Subcutaneous adipose tissue (tissue), 4 donors: ENCODE data around the gene ZNF30. TPM values are rescaled to one million over a fixed set of nuclear protein-coding genes. Genes with fewer than 3 reads are reported as not detected.

ENCODE experiments used
- total RNA-seq, 4 donors: library from RNA; depleted of rRNA; stranded (reverse); fragments of >200 nt; gene quantifications; one replicate each; pipeline ENCODE4 v1.1.0, GENCODE V29; 2016
- TF ChIP-seq, protein P1 (sequence below): fragments of 450-650 bp; IDR thresholded peaks from one replicate; pipeline ENCODE4 v1.5.1; 2016; ENCODE audit warnings: low read depth, mild to moderate bottlenecking, control low read depth, antibody characterized with exemption, moderate library complexity

The ZNF30 gene
- total RNA-seq, 4 donors from 2014 or later, result 1.8 to 3.4 (median 2.4) TPM

DNA sequence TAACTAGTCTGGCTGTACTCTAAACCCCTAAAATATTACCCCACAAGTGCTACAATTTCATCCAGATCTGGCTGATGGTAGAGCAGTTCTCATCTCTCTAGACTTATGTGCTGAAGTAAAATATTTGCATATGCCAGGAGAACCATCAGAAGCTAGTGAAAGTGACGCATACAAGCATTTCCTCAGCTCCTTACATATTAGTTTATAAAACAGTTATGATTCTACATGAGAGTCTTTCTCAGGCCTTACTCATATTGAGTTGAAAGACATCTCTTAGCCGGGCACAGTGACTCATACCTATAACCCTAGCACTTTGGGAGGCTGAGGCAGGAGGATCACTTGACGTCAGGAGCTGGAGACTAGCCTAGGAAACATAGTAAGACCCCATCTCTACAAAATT is 15.9 kb upstream of the ZNF30 start:
- TF ChIP-seq, protein P1, sequence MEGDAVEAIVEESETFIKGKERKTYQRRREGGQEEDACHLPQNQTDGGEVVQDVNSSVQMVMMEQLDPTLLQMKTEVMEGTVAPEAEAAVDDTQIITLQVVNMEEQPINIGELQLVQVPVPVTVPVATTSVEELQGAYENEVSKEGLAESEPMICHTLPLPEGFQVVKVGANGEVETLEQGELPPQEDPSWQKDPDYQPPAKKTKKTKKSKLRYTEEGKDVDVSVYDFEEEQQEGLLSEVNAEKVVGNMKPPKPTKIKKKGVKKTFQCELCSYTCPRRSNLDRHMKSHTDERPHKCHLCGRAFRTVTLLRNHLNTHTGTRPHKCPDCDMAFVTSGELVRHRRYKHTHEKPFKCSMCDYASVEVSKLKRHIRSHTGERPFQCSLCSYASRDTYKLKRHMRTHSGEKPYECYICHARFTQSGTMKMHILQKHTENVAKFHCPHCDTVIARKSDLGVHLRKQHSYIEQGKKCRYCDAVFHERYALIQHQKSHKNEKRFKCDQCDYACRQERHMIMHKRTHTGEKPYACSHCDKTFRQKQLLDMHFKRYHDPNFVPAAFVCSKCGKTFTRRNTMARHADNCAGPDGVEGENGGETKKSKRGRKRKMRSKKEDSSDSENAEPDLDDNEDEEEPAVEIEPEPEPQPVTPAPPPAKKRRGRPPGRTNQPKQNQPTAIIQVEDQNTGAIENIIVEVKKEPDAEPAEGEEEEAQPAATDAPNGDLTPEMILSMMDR, result no peak

DNA sequence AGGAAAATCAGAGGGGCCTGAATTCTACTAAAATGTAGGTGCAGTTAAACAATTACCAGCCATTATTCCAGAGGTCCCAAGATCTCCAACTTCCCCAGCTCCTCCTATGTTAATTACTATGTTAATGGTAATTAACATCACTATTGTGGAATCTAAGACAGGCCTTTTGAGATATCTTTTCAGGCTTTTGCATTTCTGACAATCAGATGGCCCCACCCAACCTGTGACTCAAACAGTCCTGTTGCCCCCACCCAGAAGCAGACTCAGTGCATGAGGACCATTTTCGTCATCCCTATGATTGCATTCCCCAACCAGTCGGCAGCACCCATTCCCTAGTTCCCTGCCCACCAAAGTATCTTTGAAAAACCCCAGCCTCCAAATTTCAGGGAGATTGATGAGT is 8.5 kb upstream of the ZNF30 start:
- TF ChIP-seq, protein P1, result no peak

DNA sequence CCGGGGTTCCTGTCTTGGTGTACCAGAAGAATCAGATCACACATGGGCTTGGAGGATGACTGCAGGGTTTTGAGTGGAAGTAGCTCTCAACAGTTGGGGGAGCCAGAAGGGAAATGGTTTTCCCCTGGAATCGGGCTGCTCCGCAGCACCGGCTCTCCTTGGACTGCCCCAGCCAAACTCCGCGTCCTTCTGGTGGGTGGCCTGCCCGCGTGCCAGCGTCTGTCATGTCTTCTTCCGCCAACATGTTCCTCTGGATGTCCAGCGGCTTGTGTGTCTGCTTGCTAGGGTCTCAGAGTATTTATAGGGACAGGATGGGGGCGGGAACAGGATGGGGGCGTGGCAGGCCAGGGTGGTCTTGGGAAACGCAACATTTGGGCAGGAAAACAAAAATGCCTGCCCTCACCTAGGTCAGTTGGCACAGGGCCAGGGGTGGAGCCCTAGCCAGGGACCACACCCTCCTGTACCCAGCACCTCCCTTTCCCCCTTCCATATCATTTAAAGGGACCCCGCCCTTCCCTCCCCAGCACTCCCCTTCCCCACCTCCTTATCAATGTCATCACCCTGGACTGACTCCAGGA is 1.3 kb upstream of the ZNF30 start:
- TF ChIP-seq, protein P1, result no peak

DNA sequence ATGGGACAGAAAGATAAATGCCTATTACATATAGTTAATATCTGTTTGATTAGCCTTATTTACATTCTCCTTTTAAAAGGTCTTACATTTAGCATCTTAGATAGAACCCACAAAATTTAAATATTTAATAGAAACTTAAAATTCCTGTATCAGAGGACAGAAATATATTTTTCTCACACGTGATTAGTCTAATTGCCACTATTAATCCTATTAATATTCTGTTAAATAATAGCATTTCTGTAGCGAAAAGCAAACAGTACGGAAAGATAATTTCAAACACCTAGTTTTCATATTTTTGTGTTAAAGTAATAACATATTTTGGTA is 380 bp upstream of the ZNF30 start:
- TF ChIP-seq, protein P1, result no peak

DNA sequence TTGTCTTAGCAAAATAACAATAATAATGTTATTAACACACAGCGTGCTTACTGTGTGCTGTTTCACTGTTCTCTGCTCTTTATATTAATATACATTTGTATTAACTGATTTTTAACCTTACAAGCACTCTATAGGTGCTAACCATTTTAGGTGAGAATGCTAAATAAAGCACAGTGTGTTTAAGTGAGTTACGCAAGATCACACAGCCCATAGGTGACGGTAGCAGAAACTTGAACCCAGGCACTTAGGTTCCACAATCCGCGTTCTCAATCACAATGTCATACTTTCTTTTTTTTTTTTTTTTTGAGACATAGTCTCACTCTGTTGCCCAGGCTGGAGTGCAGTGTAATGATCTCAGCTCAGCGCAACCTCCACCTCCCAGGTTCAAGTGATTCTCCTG is 5.8 kb downstream of the ZNF30 start:
- TF ChIP-seq, protein P1, result no peak

DNA sequence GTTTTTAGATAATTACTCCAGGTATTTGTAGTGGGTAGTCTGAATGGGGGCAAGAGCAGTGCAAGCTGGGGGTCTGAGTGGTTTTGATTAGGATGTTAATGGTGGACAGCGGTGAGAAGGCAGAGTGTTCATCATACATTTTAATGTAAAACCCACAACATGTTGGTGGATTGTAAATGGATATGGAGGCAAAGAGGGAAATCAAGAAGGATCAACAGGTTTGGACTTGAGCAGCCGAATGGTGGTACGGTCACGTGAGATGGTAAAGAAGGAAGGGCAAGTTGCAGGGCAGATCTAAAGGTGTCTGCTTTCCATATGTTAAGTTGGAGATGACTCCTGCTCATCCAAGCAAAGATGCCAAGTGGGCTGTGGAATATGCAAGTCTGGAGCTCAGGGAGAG is 9.5 kb downstream of the ZNF30 start:
- TF ChIP-seq, protein P1, result no peak

DNA sequence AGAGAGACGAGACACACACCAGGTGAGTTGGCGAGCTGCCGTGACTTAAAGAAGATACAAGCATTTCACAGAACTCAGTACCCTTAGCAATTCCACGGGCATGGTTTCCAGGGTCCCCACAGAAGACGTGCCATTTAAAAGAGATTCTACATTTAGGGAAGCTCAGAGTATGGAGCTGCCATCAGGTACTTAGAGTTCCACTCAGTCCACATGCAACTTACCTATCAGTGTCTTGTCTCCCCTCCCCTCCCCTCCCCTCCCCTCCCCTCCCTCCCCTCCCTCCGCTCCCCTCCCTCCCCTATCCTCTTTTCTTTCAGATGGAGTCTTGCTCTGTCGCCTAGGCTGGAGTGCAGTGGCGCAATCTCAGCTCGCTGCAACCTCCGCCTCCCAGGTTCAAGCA is 12.2 kb downstream of the ZNF30 start:
- TF ChIP-seq, protein P1, result no peak
